SK-N-SH (cell line): ENCODE measurements around the gene NCKAP5L. TPM values are rescaled to one million over a fixed set of nuclear protein-coding genes. Genes with fewer than 3 reads are reported as not detected.
A peak's percentile ranks its signal among the peaks of the same experiment; 100 is the strongest.
"Not testable (repeated sequence)": the region's sequence is repeated elsewhere in the genome, so short reads cannot be mapped to it uniquely, and the experiment has no call there.

Experiments
- CTCF ChIA-PET: fragments of 300-600, 350-600 bp; formaldehyde crosslinking; extraction: SDS; loops from one replicate; lab custom pipeline; 2021; lab: Yijun Ruan, JAX
- POLR2A ChIA-PET: fragments of 350-600 bp; sonication (Branson Sonifier 250); formaldehyde crosslinking; extraction: SDS; loops from one replicate; lab custom pipeline; 2020; ENCODE audit warnings: antibody characterized with exemption, inconsistent platforms; lab: Yijun Ruan, JAX
- DNase-seq: peaks from one replicate; pipeline ENCODE4 v3.0.0; 2012
- H2AFZ ChIP-seq: fragments of 200-600 bp; sonication (generic); 2 replicates; pipeline ENCODE4 v1.8.1; 2016; ENCODE audit warnings: antibody characterized with exemption, mild to moderate bottlenecking, low read depth
- H3F3A ChIP-seq: fragments of 200-600 bp; sonication (generic); replicated peaks from 2 replicates; pipeline ENCODE3; 2016; ENCODE audit warnings: antibody characterized with exemption, mild to moderate bottlenecking; ENCODE audit not compliant: insufficient read depth
- H3K27ac ChIP-seq, 2 experiments: fragments of 200-500 bp in 1 of 2; fragments of 200-600 bp in 1 of 2; sonication (Bioruptor generic) in 1 of 2; sonication (generic), shearing (Covaris generic) in 1 of 2; 2 replicates each; pipeline versions ENCODE4 v1.5.1 to v1.6.1; 2014 to 2016; ENCODE audit warnings: low read depth in 2 of 2, inconsistent platforms in 1 of 2, low read length in 1 of 2, mild to moderate bottlenecking in 1 of 2, mixed read lengths in 1 of 2
- H3K27me3 ChIP-seq: fragments of 200-600 bp; sonication (generic), shearing (Covaris generic); 2 replicates; pipeline ENCODE4 v1.6.1; 2016; ENCODE audit warnings: mixed run types; ENCODE audit not compliant: insufficient read depth
- H3K36me3 ChIP-seq, 2 experiments: fragments of 200-500 bp in 1 of 2; fragments of 200-600 bp in 1 of 2; sonication (Bioruptor generic) in 1 of 2; sonication (generic) in 1 of 2; replicated peaks in 1 of 2; 2 replicates each; pipeline versions ENCODE3 to v1.5.1; 2014 to 2016; ENCODE audit warnings: low read length in 1 of 2, mild to moderate bottlenecking in 1 of 2; ENCODE audit not compliant: insufficient read depth in 2 of 2, control insufficient read depth in 1 of 2
- H3K4me1 ChIP-seq, 2 experiments: fragments of 200-500 bp in 1 of 2; fragments of 200-600 bp in 1 of 2; sonication (Bioruptor generic) in 1 of 2; sonication (generic), shearing (Covaris generic) in 1 of 2; 2 replicates each; pipeline versions ENCODE4 v1.5.1 to v1.6.1; 2014 to 2016; ENCODE audit warnings: low read depth in 1 of 2, low read length in 1 of 2, mixed run types in 1 of 2; ENCODE audit not compliant: insufficient read depth in 2 of 2, control insufficient read depth in 1 of 2
- H3K4me2 ChIP-seq: fragments of 200-600 bp; sonication (generic), shearing (Covaris generic); 2 replicates; pipeline ENCODE4 v1.6.1; 2017; ENCODE audit warnings: mixed run types
- H3K4me3 ChIP-seq, 2 experiments: fragments of 200-500 bp in 1 of 2; fragments of 200-600 bp in 1 of 2; sonication (Bioruptor generic) in 1 of 2; sonication (generic), shearing (Covaris generic) in 1 of 2; 2 replicates each; pipeline versions ENCODE4 v1.5.1 to v1.8.1; 2014 to 2016; ENCODE audit warnings: low read depth in 2 of 2, inconsistent platforms in 1 of 2, low read length in 1 of 2, mild to moderate bottlenecking in 1 of 2, mixed read lengths in 1 of 2, moderate library complexity in 1 of 2
- H3K79me2 ChIP-seq: fragments of 200-600 bp; sonication (generic); 2 replicates; pipeline ENCODE4 v1.8.1; 2017; ENCODE audit warnings: mild to moderate bottlenecking; ENCODE audit not compliant: insufficient read depth
- H3K9ac ChIP-seq: fragments of 200-600 bp; sonication (generic); 2 replicates; pipeline ENCODE4 v1.6.1; 2017; ENCODE audit warnings: mixed run types
- H3K9me2 ChIP-seq: fragments of 200-600 bp; sonication (generic); 2 replicates; pipeline ENCODE4 v1.6.1; 2017; ENCODE audit warnings: mixed run types
- H3K9me3 ChIP-seq: fragments of 200-600 bp; sonication (generic); 2 replicates; pipeline ENCODE4 v1.6.1; 2017; ENCODE audit warnings: mixed run types, mild to moderate bottlenecking, moderate library complexity
- H4K20me1 ChIP-seq: fragments of 200-600 bp; sonication (generic); 2 replicates; pipeline ENCODE4 v1.6.1; 2017; ENCODE audit warnings: mild to moderate bottlenecking, mixed run types; ENCODE audit not compliant: insufficient read depth
- EP300 ChIP-seq, 2 experiments: IDR thresholded peaks; 2 replicates each; pipeline versions ENCODE4 v1.4.0 to v1.6.1; 2012; ENCODE audit warnings: borderline replicate concordance in 1 of 2, low read depth in 1 of 2, low read length in 1 of 2
- MXI1 ChIP-seq: IDR thresholded peaks from 2 replicates; pipeline ENCODE4 v1.6.1; 2012; ENCODE audit warnings: mild to moderate bottlenecking, low read depth, low read length, improper control_type of control experiment
- NFIC ChIP-seq: IDR thresholded peaks from 2 replicates; pipeline ENCODE4 v1.4.0; 2012; ENCODE audit warnings: borderline replicate concordance
- POLR2AphosphoS5 ChIP-seq: IDR thresholded peaks from 2 replicates; pipeline ENCODE4 v1.6.1; 2012; ENCODE audit warnings: low read depth, low read length
- RFX5 ChIP-seq: IDR thresholded peaks from 2 replicates; pipeline ENCODE4 v1.6.1; 2012; ENCODE audit warnings: mild to moderate bottlenecking, improper control_type of control experiment, low read length
- WGBS: methylation state at CpG from one replicate; pipeline ENCODE4 v1.1.6; 2017; ENCODE audit warnings: low lambda C conversion rate; 5-methylcytosine and 5-hydroxymethylcytosine counted together
- polyA plus RNA-seq, 3 experiments: library from polyadenylated mRNA; depleted of rRNA; stranded (reverse); fragments of >200 nt; gene quantifications; 2 replicates each; pipeline ENCODE4 v1.2.3, GENCODE V29; 2012

The NCKAP5L gene
- polyA plus RNA-seq, 1 of the 3 experiments (the other 2 are of a cell fraction): 8.9 TPM

GRCh38 chr12:49872781-49873181 is 44.6 kb upstream of the NCKAP5L start:
- WGBS: 75% methylated on average over 4 of the region's 6 CpGs
- Histone ChIP-seq H3K4me1 (peaks cover 38 to 66% of the 10 kb centered on the region in 2 experiments), H3K36me3 (no peaks in the 10 kb centered on the region), H3K9me2 (no peaks in the 10 kb centered on the region), H3K4me2 (0 out of 2 replicates have a peak overlapping the region, but pooled peaks have one; percentile 19), H2AFZ (no peak overlapping the region), H3K9ac (no peak overlapping the region), H3K27ac (peak overlapping the region in 1 of 2 experiments; percentile 12; a peak in 1 of 4 replicates), H3K79me2 (no peaks in the 10 kb centered on the region), H3K4me3 (no peak overlapping the region), H3K27me3 (no peaks in the 10 kb centered on the region), H3F3A (peaks cover 21% of the 10 kb centered on the region), H3K9me3 (no peaks in the 10 kb centered on the region), H4K20me1 (no peaks in the 10 kb centered on the region)
- ChIA-PET CTCF (interaction anchor here (1.0 to 14.1 kb wide), 9 partner anchors 17 to 198 kb away, joined by 3 to 312 read pairs (median 6); partner anchors contain the start of genes AQP6 and TMBIM6), POLR2A (no interaction called here)
- TF ChIP-seq NFIC: peak; percentile 49; the same call in 1 of the 2 replicates
- TF ChIP-seq POLR2AphosphoS5: no peak
- no peak for DNase-seq

- Histone ChIP-seq H4K20me1 (no peaks in the 10 kb centered on the region), H3K4me3 (no peak overlapping the region), H3K9me2 (no peaks in the 10 kb centered on the region)
- ChIA-PET CTCF (interaction anchor here (0.9 to 14.1 kb wide), 8 partner anchors 9 to 198 kb away, joined by 3 to 312 read pairs (median 8); partner anchors contain the start of genes AQP6, ASIC1 and TMBIM6), POLR2A (interaction anchor here (1.2 kb wide), 1 partner anchor 134 kb away, joined by 3 read pairs; no protein-coding TSS in a partner anchor)
- 96% methylated on average over 4 of the region's 5 CpGs for WGBS
- no peak for TF ChIP-seq RFX5
- TF ChIP-seq, all 33 proteins: peak for 0
- 0 out of 2 replicates have a peak overlapping the region, but pooled peaks have one; percentile 19 for H3K4me2 ChIP-seq
- H3K27ac ChIP-seq: no peak overlapping the region; a peak in 1 of 4 replicates
- H2AFZ ChIP-seq: no peak overlapping the region
- no peaks in the 10 kb centered on the region for H3K9me3 ChIP-seq
- peaks cover 22% of the 10 kb centered on the region for H3F3A ChIP-seq
- no peak for DNase-seq
- H3K4me1 ChIP-seq: peaks cover 42 to 70% of the 10 kb centered on the region in 2 experiments
- no peak overlapping the region for H3K9ac ChIP-seq
- H3K36me3 ChIP-seq: no peaks in the 10 kb centered on the region
- no peaks in the 10 kb centered on the region for H3K27me3 ChIP-seq
- H3K79me2 ChIP-seq: no peaks in the 10 kb centered on the region
Measured at GRCh38 chr12:49872381-49872780, 44.2 kb upstream of the NCKAP5L start.

DNA sequence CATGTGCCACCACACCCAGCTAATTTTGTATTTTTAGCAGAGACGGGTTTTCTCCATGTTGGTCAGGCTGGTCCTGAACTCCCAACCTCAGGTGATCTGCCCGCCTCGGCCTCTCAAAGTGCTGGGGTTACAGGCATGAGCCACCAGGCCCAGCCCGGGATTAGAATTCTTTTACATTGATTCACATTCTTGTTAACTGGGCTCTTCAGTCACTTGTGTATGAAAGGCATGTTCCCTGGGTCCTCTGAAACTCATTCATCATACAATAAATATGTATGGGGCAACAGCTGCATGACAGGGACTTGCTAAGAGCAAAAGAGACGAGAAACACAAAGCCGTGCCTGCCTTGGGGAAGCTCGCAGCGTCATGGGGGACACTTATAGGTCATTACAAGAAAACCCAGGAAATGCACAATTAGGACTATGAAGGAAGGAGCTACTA is 43.6 kb upstream of the NCKAP5L start:
- not testable (repeated sequence) for H3K4me3 ChIP-seq, H3K4me2 ChIP-seq, H3K9me2 ChIP-seq, H4K20me1 ChIP-seq, H3K27ac ChIP-seq, H3K79me2 ChIP-seq, H3K9ac ChIP-seq, H2AFZ ChIP-seq, H3K27me3 ChIP-seq, DNase-seq, H3K36me3 ChIP-seq, H3K9me3 ChIP-seq
- ChIA-PET CTCF (interaction anchor here (0.9 to 14.1 kb wide), 7 partner anchors 10 to 199 kb away, joined by 3 to 312 read pairs (median 6); partner anchors contain the start of genes AQP6 and ASIC1), POLR2A (interaction anchor here (1.2 kb wide), 1 partner anchor 135 kb away, joined by 3 read pairs; no protein-coding TSS in a partner anchor)
- H3K4me1 ChIP-seq: peaks cover 44 to 75% of the 10 kb centered on the region in 2 experiments
- H3F3A ChIP-seq: peaks cover 22% of the 10 kb centered on the region
- 85% methylated on average over 8 of the region's 8 CpGs for WGBS

DNA sequence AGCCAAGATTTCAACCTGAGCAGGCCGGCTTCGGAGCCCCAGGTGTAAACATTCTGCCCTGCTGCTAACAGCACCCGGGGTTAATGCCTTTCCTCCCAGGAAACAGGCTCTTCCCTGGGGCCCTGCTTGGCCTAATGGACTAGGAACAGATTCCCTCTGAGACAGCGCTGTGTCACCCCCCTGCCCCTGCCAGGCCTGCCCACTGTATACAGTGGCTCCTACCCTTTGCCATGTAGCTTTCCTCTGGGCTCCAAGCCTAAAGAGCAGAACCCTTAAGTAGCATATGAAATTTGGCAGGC is 43.0 kb upstream of the NCKAP5L start:
- Histone ChIP-seq H3K9ac (no peak overlapping the region), H3K27ac (no peak overlapping the region), H3F3A (peaks cover 22% of the 10 kb centered on the region), H4K20me1 (no peaks in the 10 kb centered on the region), H3K4me1 (peaks cover 44 to 77% of the 10 kb centered on the region in 2 experiments), H2AFZ (no peak overlapping the region), H3K9me3 (no peaks in the 10 kb centered on the region), H3K4me3 (no peak overlapping the region), H3K9me2 (no peaks in the 10 kb centered on the region), H3K27me3 (no peaks in the 10 kb centered on the region), H3K36me3 (no peaks in the 10 kb centered on the region), H3K79me2 (no peaks in the 10 kb centered on the region), H3K4me2 (no peak overlapping the region)
- DNase-seq: no peak
- POLR2A ChIA-PET: interaction anchor here (1.2 kb wide), 1 partner anchor 135 kb away, joined by 3 read pairs; no protein-coding TSS in a partner anchor
- CTCF ChIA-PET: interaction anchor here (0.9 to 14.1 kb wide), 7 partner anchors 10 to 186 kb away, joined by 3 to 312 read pairs (median 10); partner anchors contain the start of genes AQP6 and ASIC1
- TF ChIP-seq MXI1: no peak
- TF ChIP-seq EP300 (IDR thresholded peaks at IDR 0.05; ENCODE audit: borderline replicate concordance in 1 of 2, low read depth in 1 of 2, low read length in 1 of 2): peak in 1 of 2 experiments; percentile 45; a peak in 1 of 4 replicates
- WGBS: 85% methylated on average over 4 of the region's 4 CpGs
